GM21360 (cell line): ENCODE measurements around the gene CUX1.
"Not testable (repeated sequence)": the region's sequence is repeated elsewhere in the genome, so short reads cannot be mapped to it uniquely, and the experiment has no call there.

ENCODE experiments used
- ATAC-seq: cut with Tn5 transposase; IDR thresholded peaks from one replicate; pipeline ENCODE4 v1.9.1; 2021; ENCODE audit warnings: mild to moderate bottlenecking, moderate library complexity; ENCODE audit not compliant: unreplicated experiment

Gene CUX1

DNA sequence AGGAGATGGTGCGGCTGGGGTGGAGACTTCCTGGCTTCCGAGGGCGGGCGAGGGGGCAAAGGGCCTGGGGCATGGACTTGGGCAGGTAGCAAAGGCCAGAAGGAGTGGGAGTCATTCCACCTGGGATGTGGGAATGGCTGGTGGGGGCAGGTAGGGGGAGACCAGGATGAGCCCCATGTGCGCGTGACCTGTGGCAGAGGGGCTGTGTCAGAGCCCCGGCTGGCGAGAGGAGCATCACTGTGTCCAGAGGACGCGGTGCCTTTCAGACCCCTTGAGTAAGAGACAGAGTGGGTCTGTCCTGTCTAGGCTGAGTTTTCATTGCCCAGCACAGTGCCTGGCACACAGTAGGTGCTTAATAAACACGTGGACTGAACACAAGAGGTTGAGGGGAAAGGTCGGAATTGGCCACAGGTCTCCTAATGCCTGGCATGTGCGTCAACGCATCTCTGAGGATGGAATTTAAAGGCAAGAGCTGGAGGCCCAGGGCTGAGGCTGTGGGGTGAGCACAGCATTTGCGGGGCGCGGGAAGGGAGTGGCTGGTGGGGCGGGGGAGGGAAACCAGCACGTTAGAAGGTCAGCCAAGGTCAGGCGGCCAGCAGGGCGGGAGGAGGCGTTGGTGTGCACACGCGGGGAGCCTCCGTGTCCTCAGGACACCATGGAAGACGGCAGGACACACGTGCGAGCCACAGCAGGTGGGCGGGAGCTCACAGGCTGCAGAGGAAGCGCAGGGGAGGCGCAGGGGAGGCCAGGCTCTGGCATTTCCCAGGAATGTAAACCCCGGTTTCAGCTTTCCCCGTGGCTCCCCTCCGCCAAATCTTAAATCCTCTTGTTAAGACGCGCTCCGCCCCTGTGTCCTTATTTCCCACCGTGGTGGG lies 51.8 kb downstream of the CUX1 start:
- no peak for ATAC-seq

GRCh38 chr7:101869901-101870290 lies 52.5 kb downstream of the CUX1 start:
- ATAC-seq: no peak

- ATAC-seq: no peak
These were observed 53.1 kb downstream of the CUX1 start for GRCh38 chr7:101870361-101871062.

DNA sequence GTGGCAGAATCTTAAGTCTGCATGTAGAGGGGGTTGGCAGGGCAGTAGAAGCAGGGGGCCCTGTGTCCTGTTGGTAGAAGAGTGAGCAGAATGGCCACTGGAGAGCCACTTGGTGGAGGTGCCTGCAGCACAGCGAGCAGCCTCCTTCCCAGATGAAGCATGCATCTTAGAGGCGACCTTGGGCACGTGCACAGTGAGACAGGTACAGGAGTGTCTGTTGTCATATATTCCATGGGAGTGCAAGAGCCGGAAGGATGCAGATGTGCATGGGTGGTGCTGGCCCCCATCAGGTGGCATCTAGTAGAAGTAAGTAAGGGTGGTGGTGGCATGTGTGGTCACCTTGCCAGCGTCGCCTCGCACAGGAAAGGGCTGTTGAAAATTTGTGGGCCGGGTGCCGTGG lies 53.9 kb downstream of the CUX1 start:
- ATAC-seq: no peak

DNA sequence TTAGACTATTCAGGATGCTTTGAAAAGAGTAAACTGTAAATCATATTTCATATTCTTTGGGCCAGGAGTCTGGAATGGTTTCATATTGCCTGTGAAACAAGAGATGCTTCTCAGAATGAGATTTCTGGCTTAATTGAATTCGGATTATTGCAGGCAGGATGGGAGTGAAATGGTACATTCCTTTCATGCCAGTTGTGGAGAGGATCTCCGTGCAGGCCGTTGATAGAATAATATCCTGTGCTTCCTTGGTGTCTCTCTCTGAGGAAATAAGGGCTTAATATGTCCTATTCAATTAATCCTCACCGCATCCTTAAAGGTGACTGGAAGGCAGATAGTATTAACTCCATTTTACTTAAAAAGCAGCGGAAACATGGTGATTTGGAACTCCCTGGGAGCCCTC lies 56.6 kb downstream of the CUX1 start:
- ATAC-seq: no peak

- no peak for ATAC-seq
These were observed 57.9 kb downstream of the CUX1 start for GRCh38 chr7:101875283-101875846.

DNA sequence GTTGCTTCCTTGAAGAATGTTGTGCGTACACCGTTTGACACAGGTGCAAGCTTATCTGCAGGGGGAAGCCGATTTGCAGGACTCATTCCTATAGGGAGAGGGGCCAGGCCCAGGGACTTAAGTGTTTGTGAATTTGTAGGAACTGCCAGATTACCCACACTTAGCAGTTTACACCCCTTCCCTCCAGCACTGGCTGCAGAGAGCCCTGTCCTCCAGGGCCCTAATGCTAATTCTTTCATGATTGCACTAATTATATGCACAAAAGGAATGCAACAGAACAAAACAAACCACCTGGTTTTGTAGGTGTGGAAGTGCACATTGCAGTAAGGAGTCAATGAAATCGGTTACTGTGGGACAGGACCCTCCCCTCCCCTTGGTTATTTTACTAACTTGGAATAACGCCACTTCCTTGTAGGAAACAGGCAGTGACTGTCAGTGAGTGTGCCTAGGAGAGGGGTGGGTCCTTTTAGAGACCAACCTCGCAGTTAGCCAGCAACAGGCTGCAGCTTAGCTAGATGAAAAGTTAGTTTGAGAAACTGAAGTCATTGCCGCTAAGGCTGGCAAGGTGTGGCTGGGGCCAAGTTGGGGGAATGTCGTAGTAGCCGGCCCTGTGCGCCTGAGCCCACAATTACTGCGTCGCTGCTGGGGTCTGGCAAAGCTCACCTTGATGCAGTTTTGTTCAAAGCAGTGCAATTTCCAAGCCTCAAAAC lies 60.6 kb downstream of the CUX1 start:
- no peak for ATAC-seq

DNA sequence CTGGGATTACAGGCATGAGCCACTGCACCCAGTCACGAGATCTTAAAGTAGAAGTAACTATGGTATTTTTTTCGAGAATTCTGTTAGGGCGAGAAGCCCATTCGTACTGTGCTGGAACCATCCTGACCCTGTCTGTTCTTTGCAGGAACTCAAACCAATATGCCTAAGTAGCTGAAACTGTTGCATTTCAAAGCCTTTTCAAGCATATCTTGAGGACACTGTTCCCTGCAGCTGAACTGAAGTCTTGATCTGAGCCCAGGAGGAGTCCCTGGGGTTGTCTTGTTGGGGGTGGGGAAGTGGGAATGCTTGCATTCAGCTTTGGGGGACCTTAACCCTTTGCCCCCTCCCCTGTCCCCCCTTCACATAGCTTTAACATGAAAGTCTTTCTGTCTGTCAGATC lies 61.5 kb downstream of the CUX1 start:
- ATAC-seq: no peak

DNA sequence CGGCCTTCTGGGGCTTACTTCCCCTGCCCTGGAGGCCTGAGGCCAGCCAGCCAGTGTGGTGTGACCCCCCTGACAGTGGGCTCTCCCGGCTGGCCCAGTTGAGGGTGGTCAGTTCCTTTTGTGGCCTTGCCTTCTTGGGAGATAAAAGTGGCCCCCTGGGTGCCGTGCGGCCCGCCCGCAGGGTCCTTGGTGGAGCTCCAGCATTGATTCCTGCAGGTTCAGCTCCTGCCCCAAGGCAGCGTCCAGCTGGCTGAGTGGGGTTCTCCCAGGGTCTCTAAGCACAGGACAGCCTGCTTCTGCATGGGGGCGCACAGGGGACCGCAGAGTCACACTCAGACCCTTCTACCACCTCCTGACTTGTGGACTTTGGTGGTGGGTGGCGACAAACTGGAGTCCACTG lies 62.1 kb downstream of the CUX1 start:
- no peak for ATAC-seq

DNA sequence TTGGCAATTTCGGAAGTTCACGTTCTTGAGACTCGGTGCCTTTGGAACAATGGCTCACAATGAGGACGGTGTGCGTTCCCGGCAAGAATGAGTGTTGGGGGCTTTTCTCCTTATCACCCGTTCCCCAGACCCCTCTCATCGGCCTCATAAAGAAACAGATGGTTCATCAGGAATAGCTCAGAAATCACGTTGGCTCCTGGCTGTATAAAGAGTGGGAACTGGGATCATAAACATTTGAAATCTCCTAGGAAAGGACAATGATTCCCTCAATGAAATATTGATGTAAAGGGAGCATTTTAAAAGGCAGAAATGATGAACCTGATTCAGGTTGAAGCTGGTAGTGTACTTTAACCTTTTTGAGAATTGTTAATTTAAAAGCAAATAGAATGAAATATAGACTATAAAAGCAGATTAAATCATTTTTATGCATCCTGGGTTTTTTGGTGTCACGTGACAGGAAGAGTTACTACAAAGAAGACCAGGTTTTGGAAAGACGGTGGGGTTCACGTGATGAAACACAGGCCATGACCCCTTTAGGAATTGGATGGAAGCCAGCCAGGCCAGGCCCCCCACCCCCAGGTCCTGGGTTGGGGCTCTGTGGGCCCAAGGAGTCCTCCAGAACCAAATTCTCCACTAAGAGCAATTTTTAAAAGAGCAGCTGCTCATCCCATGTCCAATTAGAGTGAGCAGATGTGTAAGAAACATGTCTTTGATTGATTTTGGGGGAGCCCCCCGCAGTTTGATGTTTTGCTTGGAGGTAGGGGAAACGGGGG lies 63.0 kb downstream of the CUX1 start:
- no peak for ATAC-seq

DNA sequence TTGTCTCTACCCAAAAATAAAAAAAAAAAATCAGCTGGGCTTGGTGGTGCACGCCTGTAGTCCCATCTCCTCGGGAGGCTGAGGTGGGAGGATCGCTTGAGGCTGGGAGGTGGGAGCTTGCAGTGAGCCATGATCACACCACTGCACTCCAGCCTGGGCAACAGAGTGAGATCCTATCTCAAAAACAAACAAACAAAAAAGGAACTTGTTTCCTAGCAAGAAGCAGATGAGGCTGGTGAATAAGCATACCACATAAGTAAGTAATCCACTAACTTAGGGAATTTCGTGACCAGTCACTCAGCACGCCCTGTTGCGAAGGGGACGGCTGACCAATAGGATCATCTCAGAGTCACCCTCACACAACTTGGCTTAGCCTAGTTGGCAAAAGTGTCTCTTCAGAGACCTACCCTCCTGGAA lies 64.6 kb downstream of the CUX1 start:
- ATAC-seq: no peak

DNA sequence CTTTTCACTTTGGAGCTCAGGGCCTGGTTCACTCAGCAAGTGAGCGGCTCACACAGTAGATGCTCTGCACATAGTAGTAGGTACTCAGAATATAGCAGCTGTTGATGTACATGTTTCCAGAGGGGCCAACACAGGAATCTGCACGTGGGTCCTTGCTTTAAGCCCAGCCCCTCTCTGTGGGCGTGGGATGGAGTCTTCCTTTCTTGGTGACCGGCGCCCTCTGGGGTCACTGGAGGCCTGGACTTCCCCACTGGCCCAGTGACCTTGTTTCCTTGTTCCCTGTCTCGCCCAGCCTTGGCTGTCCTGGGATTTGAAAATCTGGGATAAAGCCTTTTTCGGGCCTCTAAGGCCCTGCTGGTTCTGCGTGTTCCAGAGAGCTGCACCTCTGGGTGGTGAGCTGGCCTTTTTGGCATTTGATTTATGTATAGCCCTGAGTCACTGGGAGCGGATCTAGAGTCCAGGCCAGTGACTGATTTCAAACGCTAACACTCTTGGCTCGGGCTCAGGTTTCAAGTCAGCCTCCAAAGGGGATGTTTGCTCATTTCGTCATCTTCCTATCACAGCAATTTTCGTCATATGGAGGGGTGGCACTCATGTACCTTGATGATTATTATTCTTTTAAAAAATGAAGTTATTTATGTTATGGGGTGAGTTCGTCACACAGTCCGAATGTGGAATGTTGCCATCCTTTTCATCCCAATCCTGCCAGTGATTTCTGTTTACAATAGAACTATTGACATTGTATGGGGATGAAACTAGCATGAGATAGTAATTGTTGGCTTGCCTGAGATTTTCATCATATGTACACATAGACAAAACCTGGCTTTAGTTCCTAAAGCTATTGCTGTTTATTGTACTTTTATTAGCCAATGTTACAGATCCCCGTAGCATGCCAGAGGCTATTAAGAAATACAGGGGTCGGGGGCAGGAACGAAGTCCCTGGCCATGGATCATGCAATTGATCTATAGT lies 65.5 kb downstream of the CUX1 start:
- no peak for ATAC-seq

DNA sequence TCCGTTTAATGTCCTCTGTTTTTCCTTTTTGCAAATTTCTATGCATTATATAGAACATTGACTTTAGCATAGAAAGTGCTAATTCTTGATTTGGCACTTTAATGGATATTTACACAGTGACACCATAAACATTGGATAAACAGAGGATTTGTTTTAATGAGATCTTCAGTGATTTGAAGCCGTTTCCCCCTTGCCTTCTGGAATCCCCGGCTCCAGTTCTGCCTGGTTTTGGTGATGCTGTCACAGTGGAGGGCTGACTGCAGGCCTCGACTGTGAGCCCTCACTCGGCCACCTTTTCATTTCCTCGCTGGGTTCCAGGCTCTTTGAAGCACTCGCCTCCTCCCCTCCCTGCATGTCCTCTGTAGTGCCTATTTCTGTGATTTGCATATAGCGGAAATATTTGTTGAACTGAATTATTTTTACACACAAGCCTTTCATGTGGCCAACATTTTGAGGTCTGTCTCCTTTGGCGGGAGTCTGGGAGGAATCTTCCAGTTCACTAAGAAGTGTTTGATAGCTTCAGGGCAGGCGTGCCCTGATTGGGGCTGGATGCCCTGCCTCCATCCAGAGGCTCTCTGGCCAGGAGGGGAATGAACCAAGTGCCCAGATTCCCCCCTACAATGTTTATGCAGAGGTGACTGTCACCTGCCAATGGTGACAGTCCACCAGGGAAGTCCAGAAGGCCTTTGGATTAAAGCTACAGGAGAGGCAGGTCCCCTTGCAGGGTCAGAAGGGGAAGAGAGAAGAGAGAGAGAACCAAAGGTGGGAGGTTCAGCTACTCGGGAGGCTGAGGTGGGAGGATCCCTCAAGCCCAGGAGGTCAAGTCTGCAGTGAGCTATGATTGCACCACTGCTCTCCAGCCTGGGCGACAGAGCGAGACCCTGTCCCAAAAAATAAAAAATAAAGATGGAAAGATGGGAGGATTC lies 67.5 kb downstream of the CUX1 start:
- no peak for ATAC-seq

DNA sequence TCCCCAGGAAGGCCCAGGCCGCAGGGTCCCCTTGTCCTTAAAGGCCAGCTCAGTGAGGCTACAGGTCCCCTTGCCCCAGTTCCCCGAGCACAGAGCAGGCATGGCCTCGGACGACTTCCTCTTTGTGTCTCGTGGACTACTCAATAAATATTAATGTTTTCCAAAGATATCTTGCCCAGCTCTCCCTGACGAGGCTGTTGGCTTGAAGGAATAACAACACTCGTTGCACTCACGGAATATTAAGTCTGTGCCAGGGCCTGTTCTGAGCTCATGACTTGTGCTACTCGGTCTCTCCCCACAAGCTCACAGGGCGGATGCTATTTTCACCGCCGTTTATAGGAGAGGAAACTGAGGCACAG lies 68.2 kb downstream of the CUX1 start:
- ATAC-seq: no peak

DNA sequence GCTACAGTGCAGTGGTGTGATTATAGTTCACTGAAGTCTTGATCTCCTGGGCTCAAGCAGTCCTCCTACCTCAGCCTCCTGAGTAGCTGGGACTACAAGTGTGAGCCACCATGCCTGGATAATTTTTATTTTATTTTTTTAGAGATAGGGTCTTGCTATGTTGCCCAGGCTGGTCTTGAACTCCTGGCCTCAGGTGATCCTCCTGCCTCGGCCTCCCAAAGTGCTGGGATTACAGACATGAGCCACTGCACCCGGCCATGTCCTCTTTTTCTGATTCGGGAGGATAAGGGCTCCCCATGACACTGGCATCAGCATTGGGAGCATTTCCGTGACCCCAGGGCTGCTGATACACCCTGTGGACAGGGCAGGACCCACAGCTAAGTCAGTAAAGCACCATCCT lies 69.9 kb downstream of the CUX1 start:
- ATAC-seq: not testable (repeated sequence)

DNA sequence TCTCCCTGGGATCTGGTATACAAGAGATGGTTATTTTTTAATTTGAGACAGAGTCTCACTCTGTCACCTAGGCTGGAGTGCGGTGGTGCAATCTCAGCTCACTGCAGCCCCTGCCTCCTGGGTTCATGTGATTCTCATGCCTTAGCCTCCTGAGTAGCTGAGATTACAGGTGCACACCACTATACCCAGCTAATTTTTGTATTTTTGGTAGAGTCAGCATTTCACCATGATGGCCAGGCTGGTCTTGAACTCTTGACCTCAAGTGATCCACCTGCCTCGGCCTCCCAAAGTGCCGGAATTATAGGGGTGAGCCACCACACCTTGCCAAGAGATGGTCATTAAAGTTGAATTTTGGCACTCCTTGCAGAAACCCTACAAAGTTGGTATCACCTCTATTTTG lies 71.1 kb downstream of the CUX1 start:
- ATAC-seq: not testable (repeated sequence)

DNA sequence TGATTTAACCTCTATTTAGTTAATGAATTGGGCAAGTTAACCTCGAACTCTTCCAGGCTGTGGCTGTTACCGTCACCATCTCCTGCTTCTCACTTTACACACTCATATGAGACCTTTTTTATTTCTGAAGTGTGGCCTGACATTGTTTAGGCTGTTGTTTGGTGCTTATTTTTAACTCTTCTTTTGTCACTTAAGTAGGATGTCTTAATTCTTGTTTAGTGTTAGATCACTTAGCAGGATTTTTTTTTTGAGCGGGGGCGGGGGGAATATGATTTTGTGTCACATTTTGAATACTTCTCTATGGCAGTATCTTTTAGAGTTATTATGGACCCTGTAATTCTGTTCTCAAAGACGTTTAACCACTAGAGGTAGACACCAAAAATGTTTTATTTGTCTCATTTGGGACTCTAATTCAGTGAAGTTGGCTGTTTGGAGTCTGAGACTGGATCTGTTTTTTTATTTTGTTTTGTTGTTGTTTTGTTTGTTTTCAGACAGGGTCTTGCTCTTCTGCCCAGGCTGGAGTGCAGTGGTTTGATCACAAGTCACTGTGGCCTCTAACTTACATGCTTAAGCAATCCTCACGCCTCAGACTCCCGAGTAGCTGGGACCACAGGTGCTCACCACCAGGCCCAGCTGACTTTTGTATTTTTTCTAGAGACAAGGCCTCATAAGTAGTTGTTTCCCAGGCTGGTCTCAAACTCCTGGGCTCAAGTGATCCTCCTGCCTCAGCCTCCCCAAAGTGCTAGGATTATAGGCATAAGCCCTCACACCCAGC lies 73.5 kb downstream of the CUX1 start:
- ATAC-seq: no peak
